ENCODE results near the gene GASK1A. TPM values are rescaled to one million over a fixed set of nuclear protein-coding genes. Genes with fewer than 3 reads are reported as not detected.

Gene GASK1A
- total and polyA plus RNA-seq, 2 of the 8 experiments (the other 6 are each of a cell fraction or from before 2014, with no cell fraction given): 4.7 to 7.9 TPM

DNA sequence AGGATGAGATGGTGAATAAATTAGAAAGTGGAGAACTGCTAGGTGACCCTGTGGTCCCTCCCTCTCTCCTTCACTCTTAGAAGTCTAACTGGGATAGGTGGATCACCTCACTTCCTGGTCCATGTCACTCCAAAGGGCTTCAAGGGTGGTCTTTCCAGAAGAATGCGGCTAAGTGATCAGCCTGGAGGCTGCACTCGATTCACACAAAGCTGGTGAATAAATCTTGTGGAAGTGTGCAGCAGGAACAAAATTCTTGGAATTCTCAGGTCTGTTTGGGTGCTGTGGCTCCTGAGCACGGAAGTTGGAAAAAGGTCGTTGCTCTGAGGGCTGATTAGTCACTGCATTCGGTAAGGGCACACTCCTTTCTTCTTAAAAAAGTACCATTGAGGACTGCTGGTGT, 46.3 kb downstream of the GASK1A start (continued):
- TF ChIP-seq, protein P1, sequence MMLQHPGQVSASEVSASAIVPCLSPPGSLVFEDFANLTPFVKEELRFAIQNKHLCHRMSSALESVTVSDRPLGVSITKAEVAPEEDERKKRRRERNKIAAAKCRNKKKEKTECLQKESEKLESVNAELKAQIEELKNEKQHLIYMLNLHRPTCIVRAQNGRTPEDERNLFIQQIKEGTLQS (IDR thresholded peaks at IDR 0.05; ENCODE audit: insufficient read depth, low read depth, low read length): no peak
- TF ChIP-seq EGR1 (IDR thresholded peaks at IDR 0.05; ENCODE audit: borderline replicate concordance, low read depth, low read length): no peak
